Liver (tissue), 9 donors: Measurements from ENCODE around the gene PHC3. TPM values are rescaled to one million over a fixed set of nuclear protein-coding genes. Genes with fewer than 3 reads are reported as not detected.

Experiments
- DNase-seq: peaks from one replicate; pipeline ENCODE4 v3.0.0-alpha.2; 2017; ENCODE audit warnings: low spot score
- H3K27ac ChIP-seq, 2 donors: one replicate each; pipeline ENCODE4 v1.7.0; 2013; ENCODE audit warnings: inconsistent platforms in 2 of 2, low read length in 2 of 2, control low read depth in 1 of 2, low read depth in 1 of 2, mild to moderate bottlenecking in 1 of 2
- H3K27me3 ChIP-seq, 4 donors: one replicate each; pipeline versions ENCODE4 v1.6.1 to v1.7.0; 2013; ENCODE audit warnings: low read length in 3 of 4, inconsistent platforms in 1 of 4, mild to moderate bottlenecking in 1 of 4, moderate library complexity in 1 of 4; ENCODE audit not compliant: control insufficient read depth in 4 of 4, insufficient read depth in 4 of 4
- H3K36me3 ChIP-seq, 4 donors: one replicate each; pipeline versions ENCODE4 v1.6.1 to v1.7.0; 2013; ENCODE audit warnings: low read length in 3 of 4, mild to moderate bottlenecking in 3 of 4, low read depth in 1 of 4, moderate library complexity in 1 of 4; ENCODE audit not compliant: control insufficient read depth in 4 of 4, insufficient read depth in 3 of 4
- H3K4me1 ChIP-seq, 4 donors: one replicate each; pipeline versions ENCODE4 v1.6.1 to v1.7.0; 2013; ENCODE audit warnings: low read length in 3 of 4, mild to moderate bottlenecking in 3 of 4, moderate library complexity in 1 of 4; ENCODE audit not compliant: control insufficient read depth in 4 of 4, insufficient read depth in 4 of 4
- H3K4me3 ChIP-seq, 3 donors: one replicate each; pipeline versions ENCODE4 v1.6.1 to v1.7.0; 2013; ENCODE audit warnings: low read length in 3 of 3, control low read depth in 1 of 3, low read depth in 1 of 3, mild to moderate bottlenecking in 1 of 3
- H3K9ac ChIP-seq, 2 donors: one replicate each; pipeline ENCODE4 v1.7.0; 2013; ENCODE audit warnings: low read length in 2 of 2, mild to moderate bottlenecking in 2 of 2, moderate library complexity in 2 of 2, control low read depth in 1 of 2, low read depth in 1 of 2
- H3K9me3 ChIP-seq, 4 donors: one replicate each; pipeline versions ENCODE4 v1.6.1 to v1.7.0; 2013; ENCODE audit warnings: low read length in 3 of 4; ENCODE audit not compliant: control insufficient read depth in 4 of 4
- ATF3 ChIP-seq: IDR thresholded peaks from 2 replicates; pipeline ENCODE4 v1.6.1; 2016; ENCODE audit warnings: antibody characterized with exemption
- CTCF ChIP-seq: fragments of 150-350 bp; IDR thresholded peaks from 2 replicates; pipeline ENCODE4 v1.5.1; 2017; ENCODE audit warnings: improper control_type of control experiment, low read depth, low read length; ENCODE audit not compliant: missing input control
- EGR1 ChIP-seq, 2 donors: IDR thresholded peaks; 2 replicates each; pipeline ENCODE4 v1.6.1; 2016 to 2018; ENCODE audit warnings: antibody characterized with exemption in 2 of 2, low read depth in 2 of 2
- FOXA2 ChIP-seq: IDR thresholded peaks from 2 replicates; pipeline ENCODE4 v1.6.1; 2016; ENCODE audit warnings: antibody characterized with exemption
- GABPA ChIP-seq, 2 donors: IDR thresholded peaks in 1 of 2; conservative IDR thresholded peaks in 1 of 2; 2 replicates each; pipeline ENCODE4 v1.6.1; 2016; ENCODE audit warnings: antibody characterized with exemption in 2 of 2, mild to moderate bottlenecking in 1 of 2, moderate library complexity in 1 of 2
- HNF4A ChIP-seq, 2 donors: conservative IDR thresholded peaks; 2 replicates each; pipeline ENCODE4 v1.6.1; 2016; ENCODE audit warnings: antibody characterized with exemption in 2 of 2, mild to moderate bottlenecking in 2 of 2
- HNF4G ChIP-seq: IDR thresholded peaks from 2 replicates; pipeline ENCODE4 v1.6.1; 2016; ENCODE audit warnings: antibody characterized with exemption
- JUND ChIP-seq, 2 donors: IDR thresholded peaks; 2 replicates each; pipeline ENCODE4 v1.6.1; 2016; ENCODE audit warnings: antibody characterized with exemption in 2 of 2
- MAX ChIP-seq: IDR thresholded peaks from 2 replicates; pipeline ENCODE4 v1.6.1; 2016; ENCODE audit warnings: antibody characterized with exemption
- RAD21 ChIP-seq, 2 donors: IDR thresholded peaks; 2 replicates each; pipeline ENCODE4 v1.6.1; 2016; ENCODE audit warnings: antibody characterized with exemption in 2 of 2, mild to moderate bottlenecking in 2 of 2
- REST ChIP-seq: IDR thresholded peaks from 2 replicates; pipeline ENCODE4 v1.6.1; 2016; ENCODE audit warnings: antibody characterized with exemption, mild to moderate bottlenecking
- RXRA ChIP-seq, 2 donors: IDR thresholded peaks; 2 replicates each; pipeline ENCODE4 v1.6.1; 2017 to 2018; ENCODE audit warnings: antibody characterized with exemption in 2 of 2, mild to moderate bottlenecking in 1 of 2
- TAF1 ChIP-seq: conservative IDR thresholded peaks from 2 replicates; pipeline ENCODE4 v1.6.1; 2016; ENCODE audit warnings: antibody characterized with exemption, mild to moderate bottlenecking
- YY1 ChIP-seq: IDR thresholded peaks from 2 replicates; pipeline ENCODE4 v1.6.1; 2016; ENCODE audit warnings: antibody characterized with exemption, mild to moderate bottlenecking
- ZBTB33 ChIP-seq: IDR thresholded peaks from 2 replicates; pipeline ENCODE4 v1.6.1; 2016; ENCODE audit warnings: antibody characterized with exemption
- WGBS: extraction: QIAGEN DNeasy Blood & Tissue Kit; methylation state at CpG from one replicate; pipeline ENCODE4 v1.1.7; 2013; 5-methylcytosine and 5-hydroxymethylcytosine counted together
- polyA plus RNA-seq, 2 donors: library from polyadenylated mRNA; stranded (reverse) in 1 of 2; unstranded in 1 of 2; fragments of 200-250 nt in 1 of 2; fragments of >200 nt in 1 of 2; fragmentation: Nextera tagmentation in 1 of 2; extraction: Ambion mirVana in 1 of 2; gene quantifications; one replicate each; pipeline versions ENCODE4 v1.2.1 to v1.2.3, GENCODE V29; 2013 to 2015
- total RNA-seq, 2 donors: library from RNA; depleted of rRNA; stranded (reverse); fragments of >200 nt; gene quantifications; one replicate each; pipeline ENCODE4 v1.2.3, GENCODE V29; 2014
- donor health status: healthy.
- donor health status: healthy.
- donor health status: healthy.
- donor health status: healthy.
- donor health status: healthy.

PHC3 gene
- total and polyA plus RNA-seq, 4 donors, result 3.9 to 44.7 (median 24.2) TPM

- TF ChIP-seq HNF4A (conservative IDR thresholded peaks at IDR 0.05) (no peak), FOXA2 (no peak), YY1 (no peak), JUND (IDR thresholded peaks at IDR 0.05) (no peak), ATF3 (no peak), REST (no peak), CTCF (no peak), EGR1 (IDR thresholded peaks at IDR 0.05; ENCODE audit: low read depth in 2 of 2) (no peak), RXRA (IDR thresholded peaks at IDR 0.05) (no peak), MAX (no peak), TAF1 (no peak)
- WGBS, result 70% methylated on average over 2 of the region's 2 CpGs
- peaks cover 0 to 13% (median 10%) of the 10 kb centered on the region in 4 donors for H3K36me3 ChIP-seq
- H3K9me3 ChIP-seq, result no peaks in the 10 kb centered on the region
- H3K27ac ChIP-seq, result no peak overlapping the region
- no peak for DNase-seq
- no peaks in the 10 kb centered on the region for H3K4me1 ChIP-seq
- H3K27me3 ChIP-seq, result no peaks in the 10 kb centered on the region
- H3K4me3 ChIP-seq, result no peak overlapping the region
- no peak overlapping the region for H3K9ac ChIP-seq
Observed at GRCh38 chr3:170142373-170142772, 39.2 kb downstream of the PHC3 start.

GRCh38 chr3:170137986-170138385 is 43.5 kb downstream of the PHC3 start:
- H3K4me3 ChIP-seq, result no peak overlapping the region
- no peak overlapping the region for H3K9ac ChIP-seq
- H3K4me1 ChIP-seq, result no peaks in the 10 kb centered on the region
- WGBS, result 95% methylated on average over 5 of the region's 5 CpGs
- H3K9me3 ChIP-seq, result no peaks in the 10 kb centered on the region
- TF ChIP-seq CTCF (no peak), GABPA (IDR thresholded peaks at IDR 0.05 in 1 of 2, conservative IDR thresholded peaks at IDR 0.05 in 1 of 2) (no peak), ATF3 (no peak), EGR1 (IDR thresholded peaks at IDR 0.05; ENCODE audit: low read depth in 2 of 2) (no peak), HNF4G (no peak), MAX (no peak), RAD21 (IDR thresholded peaks at IDR 0.05) (no peak), TAF1 (no peak), JUND (IDR thresholded peaks at IDR 0.05) (no peak), ZBTB33 (no peak)
- DNase-seq, result no peak
- peaks cover 0 to 22% (median 7%) of the 10 kb centered on the region in 4 donors for H3K36me3 ChIP-seq
- H3K27me3 ChIP-seq, result no peaks in the 10 kb centered on the region
- no peak overlapping the region for H3K27ac ChIP-seq
